Measurements from ENCODE around the gene EDIL3. TPM values are rescaled to one million over a fixed set of nuclear protein-coding genes. Genes with fewer than 3 reads are reported as not detected.

EDIL3 gene
- total and polyA plus RNA-seq, 10 of the 15 experiments (the other 5 are each of a cell fraction or from before 2014, with no cell fraction given): 0.01 to 0.62 (median 0.20) TPM

DNA sequence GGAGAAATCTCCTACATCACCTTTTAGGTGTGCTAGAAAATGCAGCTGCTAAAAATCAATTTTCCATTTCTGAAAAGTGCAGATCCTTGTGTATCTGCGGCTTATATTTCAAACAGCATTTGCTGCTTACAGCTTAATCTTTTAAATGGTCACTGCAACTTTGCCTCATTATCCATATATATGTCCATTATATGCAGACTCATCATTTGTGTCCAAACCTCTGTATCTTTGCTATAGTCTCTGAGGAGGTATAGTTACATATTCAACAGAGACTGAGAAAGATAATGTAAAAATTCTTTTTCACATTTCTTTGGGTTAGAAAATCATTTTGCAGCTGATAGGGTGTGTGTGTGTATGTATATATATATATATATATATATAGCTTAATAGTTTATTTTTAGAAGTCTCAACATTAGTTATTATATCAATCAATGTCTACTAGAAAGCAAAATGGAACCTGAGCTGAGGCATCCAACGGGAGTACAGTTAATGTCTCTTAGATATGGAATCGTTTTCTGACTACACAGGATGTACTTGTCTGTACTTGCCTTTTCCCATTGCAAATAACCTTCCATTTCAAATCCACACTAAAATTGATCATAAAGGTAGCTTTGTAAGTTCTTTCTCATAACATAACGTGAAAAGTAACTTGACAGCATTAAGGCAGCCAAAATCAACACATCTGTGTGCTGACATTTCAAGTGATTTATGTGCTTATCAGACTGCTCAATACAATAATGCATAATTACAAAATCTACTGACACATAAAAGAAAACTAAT is 397.0 kb downstream of the EDIL3 start:
- RAD21 ChIA-PET (ENCODE audit: unreplicated experiment): no interaction called here
- no peaks in the 10 kb centered on the region for H3K9me3 ChIP-seq (replicated peaks; ENCODE audit: control insufficient read depth, insufficient read depth, low read length)
- H3K27me3 ChIP-seq (replicated peaks in 1 of 2; ENCODE audit: control insufficient read depth in 2 of 2, insufficient read depth in 2 of 2, low read length in 1 of 2): no peaks in the 10 kb centered on the region
- no peaks in the 10 kb centered on the region for H3K36me3 ChIP-seq (ENCODE audit: control insufficient read depth in 2 of 2, insufficient read depth in 2 of 2, low read length in 1 of 2)
- no peak overlapping the region for H2AFZ ChIP-seq (ENCODE audit: control insufficient read depth, low read depth, low read length)
- no TSS peak for BruUV-seq (replicated peaks)
- SMC1A ChIA-PET (ENCODE audit: uncharacterized antibody, unreplicated experiment): interaction anchor here (0.9 kb wide), 1 partner anchor 150 kb away, joined by 3 read pairs; no protein-coding TSS in a partner anchor
- H3K4me1 ChIP-seq (ENCODE audit: control insufficient read depth, insufficient read depth, low read length): no peaks in the 10 kb centered on the region
- CTCF ChIA-PET: no interaction called here
- intact Hi-C loops (cut with micrococcal nuclease; ENCODE audit: unreplicated experiment) (no loop called here), in situ Hi-C loops (cut with MboI) (no loop called here)
- DNase-seq (ENCODE audit: low read depth, low spot score): no peak
- TF ChIP-seq SREBF1 (IDR thresholded peaks at IDR 0.05; ENCODE audit: low read length): no peak
- no peak for TF ChIP-seq CHD4 (IDR thresholded peaks at IDR 0.05)
- TF ChIP-seq ATF7 (IDR thresholded peaks at IDR 0.05; ENCODE audit: low read depth): no peak
- no peak for TF ChIP-seq ZBTB40 (IDR thresholded peaks at IDR 0.05; ENCODE audit: borderline replicate concordance)
- TF ChIP-seq NFXL1 (IDR thresholded peaks at IDR 0.05; ENCODE audit: borderline replicate concordance): no peak
- TF ChIP-seq ZZZ3 (IDR thresholded peaks at IDR 0.05; ENCODE audit: control insufficient read depth, insufficient read length, low read depth): no peak
- TF ChIP-seq STAT1 (conservative IDR thresholded peaks at IDR 0.05): no peak
- no peak for TF ChIP-seq SUPT20H (IDR thresholded peaks at IDR 0.05; ENCODE audit: borderline replicate concordance, control insufficient read depth, low read depth, low read length)
- TF ChIP-seq IKZF1 (conservative IDR thresholded peaks at IDR 0.05): no peak
- TF ChIP-seq RB1 (IDR thresholded peaks at IDR 0.05; ENCODE audit: borderline replicate concordance): no peak
- TF ChIP-seq USF2 (IDR thresholded peaks at IDR 0.05; ENCODE audit: borderline replicate concordance, low read depth, low read length): no peak
- TF ChIP-seq ZNF217 (IDR thresholded peaks at IDR 0.05): no peak
- no peak for TF ChIP-seq ZNF274 (IDR thresholded peaks at IDR 0.05; ENCODE audit: insufficient read depth, insufficient read length)
- TF ChIP-seq FOS (IDR thresholded peaks at IDR 0.05; ENCODE audit: borderline replicate concordance, extremely low read depth, insufficient read length): no peak
- no peak for ATAC-seq
- H3K9ac ChIP-seq (ENCODE audit: control insufficient read depth, insufficient read depth, low read length): no peak overlapping the region
- no peaks in the 10 kb centered on the region for H3K79me2 ChIP-seq (ENCODE audit: control insufficient read depth, insufficient read depth, low read length)
- FAIRE-seq: no peak
- POLR2A ChIA-PET: no interaction called here
- no peaks in the 10 kb centered on the region for H4K20me1 ChIP-seq (ENCODE audit: control insufficient read depth, insufficient read depth)
- no peak overlapping the region for H3K27ac ChIP-seq (ENCODE audit: control insufficient read depth, insufficient read depth)
- H3K4me3 ChIP-seq: no peak overlapping the region
- 0% methylated on average over 4 of the region's 4 CpGs for WGBS (ENCODE audit: insufficient coverage, insufficient replicate concordance, low lambda C conversion rate, missing lambda C conversion rate)
- no peak overlapping the region for H3K4me2 ChIP-seq (ENCODE audit: control insufficient read depth, insufficient read depth)
